ENCODE measurements around the gene USF1.
"Not testable (repeated sequence)": the region's sequence is repeated elsewhere in the genome, so short reads cannot be mapped to it uniquely, and the experiment has no call there.

USF1 gene

GRCh38 chr1:161017756-161018630, 27.8 kb downstream of the USF1 start:
- H3K4me3 ChIP-seq (replicated peaks; ENCODE audit: low read depth, low read length): no peak overlapping the region
- DNase-seq (ENCODE audit: extremely low read depth, low read depth): no peak

GRCh38 chr1:161017181-161017580, 28.6 kb downstream of the USF1 start:
- H3K4me3 ChIP-seq (replicated peaks; ENCODE audit: low read depth, low read length); DNase-seq (ENCODE audit: extremely low read depth, low read depth): not testable (repeated sequence)

More at GRCh38 chr1:161017756-161018630, 27.8 kb downstream of the USF1 start:
- TF ChIP-seq CTCF (IDR thresholded peaks at IDR 0.05; ENCODE audit: low read depth, low read length, missing control alignments): no peak

DNA sequence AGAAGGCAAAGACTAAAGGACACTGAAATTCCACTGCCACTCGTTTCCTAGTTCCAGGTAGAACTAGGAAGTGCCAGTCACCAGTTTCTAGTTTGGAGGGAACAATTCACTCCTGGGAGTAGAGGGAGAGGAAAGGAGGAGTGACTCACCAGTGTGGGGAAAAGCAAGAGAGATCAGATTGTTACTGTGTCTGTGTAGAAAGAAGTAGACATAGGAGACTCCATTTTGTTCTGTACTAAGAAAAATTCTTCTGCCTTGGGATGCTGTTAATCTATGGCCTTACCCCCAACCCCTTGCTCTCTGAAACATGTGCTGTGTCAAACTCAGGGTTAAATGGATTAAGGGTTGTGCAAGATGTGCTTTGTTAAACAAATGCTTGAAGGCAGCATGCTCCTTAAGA, 29.1 kb downstream of the USF1 start:
- DNase-seq (ENCODE audit: extremely low read depth, low read depth); H3K4me3 ChIP-seq (replicated peaks; ENCODE audit: low read depth, low read length): not testable (repeated sequence)

- TF ChIP-seq CTCF (IDR thresholded peaks at IDR 0.05; ENCODE audit: low read depth, low read length, missing control alignments): no peak
- DNase-seq (ENCODE audit: extremely low read depth, low read depth): no peak
- no peak overlapping the region for H3K4me3 ChIP-seq (replicated peaks; ENCODE audit: low read depth, low read length)
Observed at GRCh38 chr1:161013488-161014230, 32.1 kb downstream of the USF1 start.

- no peak overlapping the region for H3K4me3 ChIP-seq (replicated peaks; ENCODE audit: low read depth, low read length)
- no peak for TF ChIP-seq CTCF (IDR thresholded peaks at IDR 0.05; ENCODE audit: low read depth, low read length, missing control alignments)
- no peak for DNase-seq (ENCODE audit: extremely low read depth, low read depth)
Observed at GRCh38 chr1:161013131-161013487, 32.7 kb downstream of the USF1 start.

GRCh38 chr1:161012420-161012819, 33.4 kb downstream of the USF1 start:
- TF ChIP-seq CTCF (IDR thresholded peaks at IDR 0.05; ENCODE audit: low read depth, low read length, missing control alignments): no peak
- no peak overlapping the region for H3K4me3 ChIP-seq (replicated peaks; ENCODE audit: low read depth, low read length)
- no peak for DNase-seq (ENCODE audit: extremely low read depth, low read depth)

GRCh38 chr1:161009602-161010211, 36.1 kb downstream of the USF1 start:
- H3K4me3 ChIP-seq (replicated peaks; ENCODE audit: low read depth, low read length): no peak overlapping the region
- DNase-seq (ENCODE audit: extremely low read depth, low read depth): no peak
- TF ChIP-seq CTCF (IDR thresholded peaks at IDR 0.05; ENCODE audit: low read depth, low read length, missing control alignments): no peak
